ENCODE measurements around the gene MYO10.

MYO10 gene

GRCh38 chr5:16899171-16899570 lies 36.9 kb downstream of the MYO10 start:
- DNase-seq (ENCODE audit: low read depth in 2 of 2), result no peak
- no peak for TF ChIP-seq CTCF (IDR thresholded peaks at IDR 0.05; ENCODE audit: low read depth, low read length)
- H3K4me3 ChIP-seq (replicated peaks in 1 of 2; ENCODE audit: low read depth in 2 of 2, low read length in 2 of 2), result no peak overlapping the region

GRCh38 chr5:16897800-16898199 lies 38.3 kb downstream of the MYO10 start:
- no peak overlapping the region for H3K4me3 ChIP-seq (replicated peaks in 1 of 2; ENCODE audit: low read depth in 2 of 2, low read length in 2 of 2)
- no peak for TF ChIP-seq CTCF (IDR thresholded peaks at IDR 0.05; ENCODE audit: low read depth, low read length)
- no peak for DNase-seq (ENCODE audit: low read depth in 2 of 2)

- H3K4me3 ChIP-seq (replicated peaks in 1 of 2; ENCODE audit: low read depth in 2 of 2, low read length in 2 of 2), result no peak overlapping the region
- DNase-seq (ENCODE audit: low read depth in 2 of 2), result peak; percentile 41 to 67
- TF ChIP-seq CTCF (IDR thresholded peaks at IDR 0.05; ENCODE audit: low read depth, low read length), result no peak
These were observed 38.8 kb downstream of the MYO10 start for GRCh38 chr5:16897284-16897704.

GRCh38 chr5:16896767-16897166 lies 39.3 kb downstream of the MYO10 start:
- TF ChIP-seq CTCF (IDR thresholded peaks at IDR 0.05; ENCODE audit: low read depth, low read length), result no peak
- H3K4me3 ChIP-seq (replicated peaks in 1 of 2; ENCODE audit: low read depth in 2 of 2, low read length in 2 of 2), result no peak overlapping the region

GRCh38 chr5:16894236-16895057 lies 41.6 kb downstream of the MYO10 start:
- no peak for TF ChIP-seq CTCF (IDR thresholded peaks at IDR 0.05; ENCODE audit: low read depth, low read length)
- no peak overlapping the region for H3K4me3 ChIP-seq (replicated peaks in 1 of 2; ENCODE audit: low read depth in 2 of 2, low read length in 2 of 2)
- DNase-seq (ENCODE audit: low read depth in 2 of 2), result peak; percentile 61 to 66

More at GRCh38 chr5:16896767-16897166, 39.3 kb downstream of the MYO10 start:
- no peak for DNase-seq (ENCODE audit: low read depth in 2 of 2)

- no peak for TF ChIP-seq CTCF (IDR thresholded peaks at IDR 0.05; ENCODE audit: low read depth, low read length)
- no peak for DNase-seq (ENCODE audit: low read depth in 2 of 2)
- no peak overlapping the region for H3K4me3 ChIP-seq (replicated peaks in 1 of 2; ENCODE audit: low read depth in 2 of 2, low read length in 2 of 2)
These were observed 45.1 kb downstream of the MYO10 start for GRCh38 chr5:16891033-16891432.

Measured in cardiac fibroblast (primary cell).